GM12875 (cell line): ENCODE data around the gene KLHL18.

Source experiments
- H3K4me3 ChIP-seq: one replicate; pipeline ENCODE4 v1.5.1; 2011; ENCODE audit warnings: low read depth, low read length, control low read depth
- TF ChIP-seq, protein P1 (sequence below): IDR thresholded peaks from 2 replicates; pipeline ENCODE4 v1.5.1; 2011; ENCODE audit warnings: low read depth, mild to moderate bottlenecking, control low read depth, inconsistent platforms, low read length, moderate library complexity, borderline replicate concordance; ENCODE audit not compliant: insufficient read depth

The KLHL18 gene

GRCh38 chr3:47293822-47294221, 11.1 kb downstream of the KLHL18 start:
- TF ChIP-seq, protein P1, sequence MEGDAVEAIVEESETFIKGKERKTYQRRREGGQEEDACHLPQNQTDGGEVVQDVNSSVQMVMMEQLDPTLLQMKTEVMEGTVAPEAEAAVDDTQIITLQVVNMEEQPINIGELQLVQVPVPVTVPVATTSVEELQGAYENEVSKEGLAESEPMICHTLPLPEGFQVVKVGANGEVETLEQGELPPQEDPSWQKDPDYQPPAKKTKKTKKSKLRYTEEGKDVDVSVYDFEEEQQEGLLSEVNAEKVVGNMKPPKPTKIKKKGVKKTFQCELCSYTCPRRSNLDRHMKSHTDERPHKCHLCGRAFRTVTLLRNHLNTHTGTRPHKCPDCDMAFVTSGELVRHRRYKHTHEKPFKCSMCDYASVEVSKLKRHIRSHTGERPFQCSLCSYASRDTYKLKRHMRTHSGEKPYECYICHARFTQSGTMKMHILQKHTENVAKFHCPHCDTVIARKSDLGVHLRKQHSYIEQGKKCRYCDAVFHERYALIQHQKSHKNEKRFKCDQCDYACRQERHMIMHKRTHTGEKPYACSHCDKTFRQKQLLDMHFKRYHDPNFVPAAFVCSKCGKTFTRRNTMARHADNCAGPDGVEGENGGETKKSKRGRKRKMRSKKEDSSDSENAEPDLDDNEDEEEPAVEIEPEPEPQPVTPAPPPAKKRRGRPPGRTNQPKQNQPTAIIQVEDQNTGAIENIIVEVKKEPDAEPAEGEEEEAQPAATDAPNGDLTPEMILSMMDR = no peak
- H3K4me3 ChIP-seq = no peak overlapping the region

DNA sequence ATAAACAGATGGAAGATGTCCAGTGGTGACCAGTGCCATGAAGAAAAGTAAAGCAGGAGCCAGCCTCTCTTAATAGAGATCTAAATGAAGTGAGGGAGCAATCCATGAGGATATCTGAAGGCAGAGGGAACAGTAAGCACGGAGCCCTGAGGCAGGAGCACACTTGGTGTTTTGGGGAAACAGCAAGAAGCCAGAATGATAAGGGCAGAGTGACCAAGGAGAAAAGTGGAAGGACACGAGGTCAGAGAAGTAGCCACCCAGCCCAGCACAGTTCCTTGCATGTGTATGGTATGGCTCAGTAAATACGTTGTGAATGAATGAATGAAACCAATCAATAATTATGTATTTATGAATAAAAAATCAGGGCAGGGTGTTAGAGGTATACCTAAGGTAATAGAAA, 11.6 kb downstream of the KLHL18 start:
- TF ChIP-seq, protein P1 = no peak
- H3K4me3 ChIP-seq = no peak overlapping the region

DNA sequence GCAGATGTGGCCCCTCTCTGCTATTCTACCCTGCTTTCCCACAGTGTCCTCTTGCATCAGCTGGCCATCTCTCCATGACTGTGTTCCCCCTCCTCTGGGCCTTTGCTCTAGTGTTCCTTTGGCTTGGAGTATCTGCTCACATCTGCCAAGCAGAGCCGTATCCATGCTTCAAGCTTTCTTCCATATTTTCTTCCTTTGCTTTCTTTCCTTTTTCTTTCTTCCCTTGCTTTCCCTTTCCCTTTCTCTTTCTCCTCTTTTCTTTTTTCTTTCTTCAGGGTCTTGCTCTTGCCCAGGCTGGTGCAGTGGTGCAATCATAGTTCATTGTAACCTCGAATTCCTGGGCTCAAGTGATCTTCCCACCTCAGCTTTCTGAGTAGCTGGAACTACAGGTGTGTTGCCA, 12.6 kb downstream of the KLHL18 start:
- no peak overlapping the region for H3K4me3 ChIP-seq
- TF ChIP-seq, protein P1 = no peak

GRCh38 chr3:47295976-47296375, 13.2 kb downstream of the KLHL18 start:
- TF ChIP-seq, protein P1 = no peak
- no peak overlapping the region for H3K4me3 ChIP-seq

GRCh38 chr3:47296562-47297302, 14.0 kb downstream of the KLHL18 start:
- H3K4me3 ChIP-seq = no peak overlapping the region
- TF ChIP-seq, protein P1 = no peak

- no peak overlapping the region for H3K4me3 ChIP-seq
- TF ChIP-seq, protein P1 = no peak
Observed at GRCh38 chr3:47298439-47298838, 15.7 kb downstream of the KLHL18 start.
